Measurements from ENCODE around the gene NELFE. TPM values are rescaled to one million over a fixed set of nuclear protein-coding genes. Genes with fewer than 3 reads are reported as not detected.

Gene NELFE
- total and polyA plus RNA-seq, 4 donors, result 11.1 to 21.8 (median 13.0) TPM

GRCh38 chr6:31952890-31953289 lies 5.9 kb downstream of the NELFE start:
- Histone ChIP-seq H3K36me3 (ENCODE audit: control insufficient read depth in 4 of 4, insufficient read depth in 3 of 4, low read depth in 1 of 4, low read length in 3 of 4) (peaks cover 8 to 75% (median 51%) of the 10 kb centered on the region in 4 donors), H3K9ac (ENCODE audit: low read depth in 1 of 2, low read length in 2 of 2) (no peak overlapping the region), H3K9me3 (ENCODE audit: control insufficient read depth in 4 of 4, low read length in 3 of 4) (no peaks in the 10 kb centered on the region), H3K4me3 (ENCODE audit: low read depth in 1 of 3, low read length in 3 of 3) (no peak overlapping the region), H3K27me3 (ENCODE audit: control insufficient read depth in 4 of 4, insufficient read depth in 4 of 4, low read length in 3 of 4) (no peaks in the 10 kb centered on the region), H3K4me1 (ENCODE audit: control insufficient read depth in 4 of 4, insufficient read depth in 4 of 4, low read length in 3 of 4) (peaks cover 0 to 28% (median 17%) of the 10 kb centered on the region in 4 donors), H3K27ac (ENCODE audit: low read depth in 1 of 2, low read length in 2 of 2) (peak overlapping the region; percentile 19 to 39)
- DNase-seq (ENCODE audit: low spot score), result no peak
- 63% methylated on average over 5 of the region's 5 CpGs for WGBS
- TF ChIP-seq HNF4G (IDR thresholded peaks at IDR 0.05) (no peak), CTCF (IDR thresholded peaks at IDR 0.05; ENCODE audit: low read depth, low read length, missing input control) (no peak), RXRA (IDR thresholded peaks at IDR 0.05) (no peak), REST (IDR thresholded peaks at IDR 0.05) (no peak), NR2F2 (IDR thresholded peaks at IDR 0.05) (no peak), EGR1 (IDR thresholded peaks at IDR 0.05; ENCODE audit: low read depth in 2 of 2) (no peak), YY1 (IDR thresholded peaks at IDR 0.05) (no peak), FOXA2 (IDR thresholded peaks at IDR 0.05) (no peak), MAX (IDR thresholded peaks at IDR 0.05) (no peak), ATF3 (IDR thresholded peaks at IDR 0.05) (no peak), FOXA1 (IDR thresholded peaks at IDR 0.05) (no peak), JUND (IDR thresholded peaks at IDR 0.05) (no peak), RAD21 (IDR thresholded peaks at IDR 0.05) (no peak), SP1 (IDR thresholded peaks at IDR 0.05) (no peak), HNF4A (conservative IDR thresholded peaks at IDR 0.05) (no peak), TAF1 (conservative IDR thresholded peaks at IDR 0.05) (no peak)

- Histone ChIP-seq H3K27ac (ENCODE audit: low read depth in 1 of 2, low read length in 2 of 2) (peak overlapping the region in 1 of 2 donors; percentile 19), H3K9me3 (ENCODE audit: control insufficient read depth in 4 of 4, low read length in 3 of 4) (no peaks in the 10 kb centered on the region), H3K36me3 (ENCODE audit: control insufficient read depth in 4 of 4, insufficient read depth in 3 of 4, low read depth in 1 of 4, low read length in 3 of 4) (peaks cover 8 to 77% (median 51%) of the 10 kb centered on the region in 4 donors), H3K4me1 (ENCODE audit: control insufficient read depth in 4 of 4, insufficient read depth in 4 of 4, low read length in 3 of 4) (peaks cover 0 to 28% (median 16%) of the 10 kb centered on the region in 4 donors), H3K4me3 (ENCODE audit: low read depth in 1 of 3, low read length in 3 of 3) (no peak overlapping the region), H3K9ac (ENCODE audit: low read depth in 1 of 2, low read length in 2 of 2) (no peak overlapping the region), H3K27me3 (ENCODE audit: control insufficient read depth in 4 of 4, insufficient read depth in 4 of 4, low read length in 3 of 4) (no peaks in the 10 kb centered on the region)
- 50% methylated on average over 5 of the region's 5 CpGs for WGBS
- TF ChIP-seq RAD21 (IDR thresholded peaks at IDR 0.05) (peak; percentile 72 to 84), NR2F2 (IDR thresholded peaks at IDR 0.05) (no peak), FOXA2 (IDR thresholded peaks at IDR 0.05) (no peak), GABPA (IDR thresholded peaks at IDR 0.05 in 1 of 2, conservative IDR thresholded peaks at IDR 0.05 in 1 of 2) (no peak), MAX (IDR thresholded peaks at IDR 0.05) (no peak), RXRA (IDR thresholded peaks at IDR 0.05) (peak in 1 of 2 donors; percentile 26), EGR1 (IDR thresholded peaks at IDR 0.05; ENCODE audit: low read depth in 2 of 2) (no peak), HNF4A (conservative IDR thresholded peaks at IDR 0.05) (no peak), YY1 (IDR thresholded peaks at IDR 0.05) (no peak), HNF4G (IDR thresholded peaks at IDR 0.05) (no peak), FOXA1 (IDR thresholded peaks at IDR 0.05) (no peak), ATF3 (IDR thresholded peaks at IDR 0.05) (no peak), TAF1 (conservative IDR thresholded peaks at IDR 0.05) (no peak), REST (IDR thresholded peaks at IDR 0.05) (no peak), CTCF (IDR thresholded peaks at IDR 0.05; ENCODE audit: low read depth, low read length, missing input control) (peak; percentile 65)
- peak; percentile 66 for DNase-seq (ENCODE audit: low spot score)
These were observed 6.5 kb downstream of the NELFE start for GRCh38 chr6:31952140-31952805.
